ENCODE results near the gene REN.

DNA sequence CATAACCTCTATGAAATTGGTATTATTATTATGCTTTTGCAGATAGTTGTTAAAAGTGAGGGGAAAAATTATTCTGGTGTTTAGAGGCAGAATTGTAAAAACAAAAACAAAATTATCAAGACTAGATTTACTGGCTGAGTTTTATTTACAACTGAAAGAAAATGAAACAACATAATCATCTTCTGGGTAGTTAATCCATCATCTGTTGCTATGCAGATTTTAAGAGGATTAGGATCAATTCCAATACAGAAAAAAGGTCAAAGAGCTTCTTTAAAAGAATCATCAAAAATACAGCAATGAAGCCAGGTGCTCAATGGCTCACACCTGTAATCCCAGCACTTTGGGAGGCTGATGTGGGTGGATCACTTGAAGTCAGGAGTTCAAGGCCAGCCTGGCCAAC lies 39.3 kb upstream of the REN start:
- TF ChIP-seq, protein P1, sequence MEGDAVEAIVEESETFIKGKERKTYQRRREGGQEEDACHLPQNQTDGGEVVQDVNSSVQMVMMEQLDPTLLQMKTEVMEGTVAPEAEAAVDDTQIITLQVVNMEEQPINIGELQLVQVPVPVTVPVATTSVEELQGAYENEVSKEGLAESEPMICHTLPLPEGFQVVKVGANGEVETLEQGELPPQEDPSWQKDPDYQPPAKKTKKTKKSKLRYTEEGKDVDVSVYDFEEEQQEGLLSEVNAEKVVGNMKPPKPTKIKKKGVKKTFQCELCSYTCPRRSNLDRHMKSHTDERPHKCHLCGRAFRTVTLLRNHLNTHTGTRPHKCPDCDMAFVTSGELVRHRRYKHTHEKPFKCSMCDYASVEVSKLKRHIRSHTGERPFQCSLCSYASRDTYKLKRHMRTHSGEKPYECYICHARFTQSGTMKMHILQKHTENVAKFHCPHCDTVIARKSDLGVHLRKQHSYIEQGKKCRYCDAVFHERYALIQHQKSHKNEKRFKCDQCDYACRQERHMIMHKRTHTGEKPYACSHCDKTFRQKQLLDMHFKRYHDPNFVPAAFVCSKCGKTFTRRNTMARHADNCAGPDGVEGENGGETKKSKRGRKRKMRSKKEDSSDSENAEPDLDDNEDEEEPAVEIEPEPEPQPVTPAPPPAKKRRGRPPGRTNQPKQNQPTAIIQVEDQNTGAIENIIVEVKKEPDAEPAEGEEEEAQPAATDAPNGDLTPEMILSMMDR (CRISPR knock-in tag; IDR thresholded peaks at IDR 0.05), result no peak
- TF ChIP-seq TARDBP (CRISPR knock-in tag; IDR thresholded peaks at IDR 0.05) (no peak), HNF4A (CRISPR knock-in tag; IDR thresholded peaks at IDR 0.05) (no peak)
- TF ChIP-seq, protein P2, sequence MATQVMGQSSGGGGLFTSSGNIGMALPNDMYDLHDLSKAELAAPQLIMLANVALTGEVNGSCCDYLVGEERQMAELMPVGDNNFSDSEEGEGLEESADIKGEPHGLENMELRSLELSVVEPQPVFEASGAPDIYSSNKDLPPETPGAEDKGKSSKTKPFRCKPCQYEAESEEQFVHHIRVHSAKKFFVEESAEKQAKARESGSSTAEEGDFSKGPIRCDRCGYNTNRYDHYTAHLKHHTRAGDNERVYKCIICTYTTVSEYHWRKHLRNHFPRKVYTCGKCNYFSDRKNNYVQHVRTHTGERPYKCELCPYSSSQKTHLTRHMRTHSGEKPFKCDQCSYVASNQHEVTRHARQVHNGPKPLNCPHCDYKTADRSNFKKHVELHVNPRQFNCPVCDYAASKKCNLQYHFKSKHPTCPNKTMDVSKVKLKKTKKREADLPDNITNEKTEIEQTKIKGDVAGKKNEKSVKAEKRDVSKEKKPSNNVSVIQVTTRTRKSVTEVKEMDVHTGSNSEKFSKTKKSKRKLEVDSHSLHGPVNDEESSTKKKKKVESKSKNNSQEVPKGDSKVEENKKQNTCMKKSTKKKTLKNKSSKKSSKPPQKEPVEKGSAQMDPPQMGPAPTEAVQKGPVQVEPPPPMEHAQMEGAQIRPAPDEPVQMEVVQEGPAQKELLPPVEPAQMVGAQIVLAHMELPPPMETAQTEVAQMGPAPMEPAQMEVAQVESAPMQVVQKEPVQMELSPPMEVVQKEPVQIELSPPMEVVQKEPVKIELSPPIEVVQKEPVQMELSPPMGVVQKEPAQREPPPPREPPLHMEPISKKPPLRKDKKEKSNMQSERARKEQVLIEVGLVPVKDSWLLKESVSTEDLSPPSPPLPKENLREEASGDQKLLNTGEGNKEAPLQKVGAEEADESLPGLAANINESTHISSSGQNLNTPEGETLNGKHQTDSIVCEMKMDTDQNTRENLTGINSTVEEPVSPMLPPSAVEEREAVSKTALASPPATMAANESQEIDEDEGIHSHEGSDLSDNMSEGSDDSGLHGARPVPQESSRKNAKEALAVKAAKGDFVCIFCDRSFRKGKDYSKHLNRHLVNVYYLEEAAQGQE (IDR thresholded peaks at IDR 0.05; ENCODE audit: borderline replicate concordance in 1 of 2, low read depth in 1 of 2, low read length in 2 of 2), result no peak

Data from HepG2 (cell line).